Astrocyte of the spinal cord (primary cell): ENCODE data around the gene TAP2.
A peak's percentile ranks its signal among the peaks of the same experiment; 100 is the strongest.

ENCODE experiments used
- DNase-seq: peaks from one replicate; pipeline ENCODE4 v3.0.0; 2011; ENCODE audit warnings: low read depth, low spot score
- H3K4me3 ChIP-seq: 2 replicates; pipeline ENCODE4 v1.5.1; 2011; ENCODE audit warnings: low read depth, mild to moderate bottlenecking, low read length, moderate library complexity
- CTCF ChIP-seq: IDR thresholded peaks from 2 replicates; pipeline ENCODE4 v1.5.1; 2012; ENCODE audit warnings: low read depth, mild to moderate bottlenecking, low read length, inconsistent platforms
- in situ Hi-C: cut with HindIII; loops from 2 replicates; pipeline ENCODE4 v1.10.0; 2017; ENCODE audit warnings: low sequenced_read_pairs

Gene TAP2

GRCh38 chr6:32853541-32854375, 15.2 kb upstream of the TAP2 start, which contains the start of the genes PSMB9 and TAP1:
Gene PSMB9 (plus strand): TSS chr6:32854192. CDS start chr6:32854230, 38 bp downstream.
Gene TAP1 (minus strand): TSS chr6:32853704. CDS start chr6:32853636, 68 bp downstream.
- peak; percentile 95 for DNase-seq
- in situ Hi-C loops, result no loop called here
- H3K4me3 ChIP-seq, result peak within 1 kb of the TSS; percentile 81
- TF ChIP-seq CTCF, result peak; percentile 79

- peak overlapping the region; percentile 81 for H3K4me3 ChIP-seq
- TF ChIP-seq CTCF, result no peak
- DNase-seq, result peak; percentile 45
- in situ Hi-C loops, result no loop called here
These were observed 14.5 kb upstream of the TAP2 start for GRCh38 chr6:32852844-32853540.

GRCh38 chr6:32852018-32852843, 13.7 kb upstream of the TAP2 start:
- H3K4me3 ChIP-seq, result peak overlapping the region; percentile 81
- TF ChIP-seq CTCF, result no peak
- in situ Hi-C loops, result no loop called here
- peak; percentile 2 for DNase-seq

- no peak overlapping the region for H3K4me3 ChIP-seq
- no peak for TF ChIP-seq CTCF
- in situ Hi-C loops, result no loop called here
- DNase-seq, result no peak
These were observed 12.5 kb upstream of the TAP2 start for GRCh38 chr6:32851025-32851424.

- H3K4me3 ChIP-seq, result no peak overlapping the region
- in situ Hi-C loops, result loop anchor here (10.0 kb wide), 1 partner anchor 126 kb away; no protein-coding TSS in a partner anchor
- TF ChIP-seq CTCF, result no peak
- no peak for DNase-seq
These were observed 10.6 kb upstream of the TAP2 start for GRCh38 chr6:32849126-32849525.

GRCh38 chr6:32847795-32848194, 9.3 kb upstream of the TAP2 start:
- in situ Hi-C loops, result loop anchor here (10.0 kb wide), 1 partner anchor 127 kb away; no protein-coding TSS in a partner anchor
- H3K4me3 ChIP-seq, result no peak overlapping the region
- no peak for DNase-seq
- TF ChIP-seq CTCF, result no peak
